Fibroblast of villous mesenchyme (primary cell): Measurements from ENCODE around the gene UPK3BL1. TPM values are rescaled to one million over a fixed set of nuclear protein-coding genes. Genes with fewer than 3 reads are reported as not detected.
"Not testable (repeated sequence)": the region's sequence is repeated elsewhere in the genome, so short reads cannot be mapped to it uniquely, and the experiment has no call there.

Source experiments
- DNase-seq: peaks from one replicate; pipeline ENCODE4 v3.0.0-alpha.2; 2010; ENCODE audit warnings: low read depth
- H3K4me3 ChIP-seq: 2 replicates; pipeline ENCODE4 v1.5.1; 2011; ENCODE audit warnings: low read depth, mild to moderate bottlenecking, low read length
- total RNA-seq: library from RNA; depleted of rRNA; stranded (reverse); fragments of >200 nt; gene quantifications from 2 replicates; pipeline ENCODE4 v1.2.3, GENCODE V29; 2012

Gene UPK3BL1, protein sequence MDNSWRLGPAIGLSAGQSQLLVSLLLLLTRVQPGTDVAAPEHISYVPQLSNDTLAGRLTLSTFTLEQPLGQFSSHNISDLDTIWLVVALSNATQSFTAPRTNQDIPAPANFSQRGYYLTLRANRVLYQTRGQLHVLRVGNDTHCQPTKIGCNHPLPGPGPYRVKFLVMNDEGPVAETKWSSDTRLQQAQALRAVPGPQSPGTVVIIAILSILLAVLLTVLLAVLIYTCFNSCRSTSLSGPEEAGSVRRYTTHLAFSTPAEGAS
- total RNA-seq, result 7.3 and 9.3 TPM in 2 replicates

DNA sequence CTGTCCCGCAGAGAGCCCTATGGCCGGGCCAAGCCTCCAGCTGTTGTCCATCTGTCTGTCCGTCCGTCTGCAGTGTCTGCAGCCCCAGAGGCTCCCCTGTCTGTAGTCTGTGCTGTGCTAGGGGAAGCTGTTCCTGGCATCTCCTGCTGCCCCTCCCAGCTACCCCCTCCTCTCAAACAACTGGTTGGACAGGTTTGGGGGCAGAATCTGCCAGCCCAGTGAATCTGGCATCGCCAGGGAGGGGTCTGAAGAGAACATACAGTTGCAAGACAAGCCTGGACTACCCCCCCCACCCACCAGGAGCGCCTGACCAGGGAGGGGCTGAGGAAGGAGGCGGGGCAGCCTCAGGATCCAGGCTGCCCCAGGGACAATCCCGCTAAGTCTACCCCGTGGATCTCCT lies at the start of gene UPK3BL1:
TSS of gene UPK3BL1 (minus strand) at position 101 of the 400 bp plus-strand sequence. CDS start at position 51, 50 bp downstream.
- not testable (repeated sequence) for DNase-seq, H3K4me3 ChIP-seq

DNA sequence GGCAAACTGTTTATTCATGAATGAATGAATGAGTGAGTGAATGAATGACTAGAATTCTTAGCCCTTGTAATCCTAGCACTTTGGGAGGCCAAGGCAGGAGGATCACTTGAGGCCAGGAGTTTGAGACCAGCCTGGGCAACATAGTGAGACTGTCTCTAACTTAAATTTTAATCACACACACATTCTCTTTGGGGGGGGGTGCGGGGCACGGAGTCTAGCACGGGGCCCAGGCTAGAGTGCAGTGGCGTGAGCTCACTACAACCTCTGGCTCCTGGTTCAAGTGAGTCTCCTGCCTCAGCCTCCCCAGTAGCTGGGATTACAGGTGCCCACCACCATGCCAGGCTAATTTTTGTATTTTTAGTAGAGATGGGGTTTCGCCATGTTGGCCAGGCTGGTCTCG lies 48.0 kb upstream of the UPK3BL1 start:
- H3K4me3 ChIP-seq, DNase-seq: not testable (repeated sequence)

DNA sequence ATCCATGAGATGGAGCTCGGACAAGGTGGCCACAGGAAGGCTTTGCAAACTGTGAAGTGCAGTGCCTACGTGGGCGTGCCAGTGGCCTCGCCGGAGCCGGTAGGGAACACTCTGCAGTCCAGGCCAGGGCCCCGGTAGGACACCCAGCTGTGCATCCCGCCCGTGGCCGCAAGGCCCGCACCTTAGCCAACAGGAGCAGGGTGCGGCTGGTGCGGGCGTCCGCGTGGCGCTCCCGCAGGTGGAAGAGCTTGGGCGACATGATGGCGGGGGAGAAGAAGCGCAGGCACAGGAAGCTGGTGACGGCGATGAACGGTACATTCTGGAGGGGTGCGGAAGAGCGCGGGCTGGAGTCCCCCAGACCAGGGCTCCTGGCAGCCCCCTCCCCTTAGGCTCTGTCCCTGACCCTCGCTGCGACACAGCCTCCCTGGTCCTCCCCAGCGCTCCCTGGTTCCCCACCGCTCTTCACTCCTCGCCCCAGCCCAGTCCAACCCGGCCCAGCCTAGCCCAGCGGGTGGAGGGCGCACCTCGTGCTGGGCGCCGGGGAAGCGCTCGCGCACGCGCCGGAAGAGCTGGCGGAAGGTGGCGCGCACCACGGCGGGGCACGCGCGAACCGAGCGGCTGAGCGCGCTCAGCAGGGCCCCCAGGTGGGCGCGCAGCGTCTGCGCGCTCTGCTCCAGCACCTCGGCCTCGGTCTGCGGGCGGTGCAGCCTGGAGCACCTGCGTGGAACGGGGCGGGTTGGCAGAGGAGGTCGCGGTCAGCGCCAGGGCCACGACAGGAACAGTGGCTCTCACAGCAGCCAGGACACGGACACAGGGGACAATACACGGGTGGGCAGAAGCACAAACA lies 47.1 kb upstream of the UPK3BL1 start:
- DNase-seq, H3K4me3 ChIP-seq: not testable (repeated sequence)

- H3K4me3 ChIP-seq, DNase-seq: not testable (repeated sequence)
Observed at GRCh38 chr7:102688299-102689036, 45.9 kb upstream of the UPK3BL1 start.

GRCh38 chr7:102682560-102682959 lies 40.0 kb upstream of the UPK3BL1 start:
- not testable (repeated sequence) for DNase-seq, H3K4me3 ChIP-seq

- H3K4me3 ChIP-seq, DNase-seq: not testable (repeated sequence)
Observed at GRCh38 chr7:102680780-102681179, 38.2 kb upstream of the UPK3BL1 start.

DNA sequence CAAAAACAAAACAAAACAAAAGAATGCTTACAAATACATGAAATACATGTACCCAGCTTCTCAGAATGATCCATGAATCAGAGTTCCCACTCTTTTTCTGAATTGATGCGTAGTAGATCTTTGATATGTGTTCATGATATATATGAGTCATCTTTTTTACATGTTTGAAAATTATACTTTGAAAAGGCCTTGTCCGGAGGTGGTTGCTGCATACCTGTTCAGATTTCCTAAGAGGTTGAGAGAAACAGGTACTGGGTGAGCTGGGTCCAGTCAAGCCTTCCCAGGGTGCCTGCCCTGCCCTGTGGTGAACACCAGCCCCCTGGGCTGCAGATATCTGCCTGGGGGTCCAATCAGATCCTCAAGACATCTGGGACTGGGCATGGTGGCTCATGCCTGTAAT lies 33.0 kb upstream of the UPK3BL1 start:
- DNase-seq, H3K4me3 ChIP-seq: not testable (repeated sequence)

- DNase-seq, H3K4me3 ChIP-seq: not testable (repeated sequence)
Observed at GRCh38 chr7:102673447-102674067, 31.0 kb upstream of the UPK3BL1 start.

GRCh38 chr7:102671956-102672307 lies 29.3 kb upstream of the UPK3BL1 start:
- not testable (repeated sequence) for H3K4me3 ChIP-seq, DNase-seq

GRCh38 chr7:102671166-102671955 lies 28.8 kb upstream of the UPK3BL1 start, which contains the start of gene POLR2J2:
TSS of gene POLR2J2 (minus strand) at chr7:102671663. CDS start at chr7:102671601, 62 bp downstream.
- peak; percentile 37 for DNase-seq
- peak within 1 kb of the TSS; percentile 33 for H3K4me3 ChIP-seq

DNA sequence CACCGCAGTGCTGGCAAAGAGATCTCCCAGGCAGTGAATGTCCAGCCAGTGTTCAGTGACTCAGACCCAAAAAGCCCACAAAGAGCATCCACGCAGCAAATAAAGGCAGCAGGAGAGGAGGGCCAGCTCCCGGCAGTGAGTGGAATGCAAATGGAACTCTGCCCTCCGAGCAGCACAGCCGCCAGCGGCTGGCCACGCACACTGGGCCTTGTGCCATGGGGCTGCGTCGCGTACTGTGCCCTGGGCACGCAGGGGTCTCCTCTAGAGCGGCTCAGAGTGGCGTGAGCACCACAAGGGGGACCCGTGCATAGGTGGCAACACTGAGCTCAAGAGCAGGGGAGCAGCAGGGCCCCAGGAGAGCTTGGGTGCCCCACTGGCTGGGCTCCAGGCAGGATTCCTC lies 24.9 kb upstream of the UPK3BL1 start:
- DNase-seq, H3K4me3 ChIP-seq: not testable (repeated sequence)

DNA sequence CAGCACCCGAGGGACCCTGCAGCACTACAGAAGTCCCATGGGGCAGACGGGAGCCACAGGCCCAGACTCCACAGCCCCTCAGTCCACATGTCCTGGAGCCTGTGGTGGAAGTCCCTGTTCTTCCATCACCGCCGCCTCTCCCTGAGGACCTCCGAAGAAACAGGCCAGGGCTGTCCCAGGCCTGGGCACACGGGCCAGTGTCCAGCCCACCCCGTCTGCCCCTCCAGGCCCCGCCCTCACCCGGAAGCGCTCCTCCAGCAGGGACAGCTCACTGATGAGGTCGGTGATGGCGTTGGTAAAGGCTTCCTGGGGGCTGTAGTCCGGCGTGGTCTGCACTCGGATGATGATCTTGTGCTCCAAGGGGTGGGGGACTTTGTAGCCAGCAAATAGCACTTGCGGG lies 24.3 kb upstream of the UPK3BL1 start:
- not testable (repeated sequence) for H3K4me3 ChIP-seq

GRCh38 chr7:102664765-102665164 lies 22.2 kb upstream of the UPK3BL1 start:
- H3K4me3 ChIP-seq, DNase-seq: not testable (repeated sequence)

More for the DNA sequence above, 24.3 kb upstream of the UPK3BL1 start:
- DNase-seq, result not testable (repeated sequence)

DNA sequence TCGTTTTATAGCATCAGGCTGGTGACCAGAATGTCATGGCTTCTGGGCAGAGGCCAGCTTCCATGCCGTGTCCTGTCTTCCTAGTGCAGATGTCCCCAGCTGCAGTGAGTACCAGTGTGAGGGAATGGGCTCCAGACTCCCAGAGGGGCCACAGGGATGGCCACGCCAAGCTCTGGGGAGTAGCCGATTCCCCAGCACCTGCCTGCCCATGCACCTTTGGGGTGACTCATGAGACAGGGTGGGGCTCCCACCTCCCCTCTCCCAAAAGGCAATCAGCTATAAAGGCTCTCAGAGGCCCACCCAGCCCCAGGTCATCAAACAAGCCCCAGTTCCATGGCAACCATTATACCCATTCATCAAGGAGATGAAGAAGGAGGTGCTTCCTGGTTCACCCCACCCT lies 7.3 kb upstream of the UPK3BL1 start, which contains the start of gene SPDYE2B:
TSS of gene SPDYE2B (plus strand) at position 396 of the 400 bp plus-strand sequence. CDS start 2,030 bp downstream, outside the sequence.
- not testable (repeated sequence) for H3K4me3 ChIP-seq, DNase-seq

DNA sequence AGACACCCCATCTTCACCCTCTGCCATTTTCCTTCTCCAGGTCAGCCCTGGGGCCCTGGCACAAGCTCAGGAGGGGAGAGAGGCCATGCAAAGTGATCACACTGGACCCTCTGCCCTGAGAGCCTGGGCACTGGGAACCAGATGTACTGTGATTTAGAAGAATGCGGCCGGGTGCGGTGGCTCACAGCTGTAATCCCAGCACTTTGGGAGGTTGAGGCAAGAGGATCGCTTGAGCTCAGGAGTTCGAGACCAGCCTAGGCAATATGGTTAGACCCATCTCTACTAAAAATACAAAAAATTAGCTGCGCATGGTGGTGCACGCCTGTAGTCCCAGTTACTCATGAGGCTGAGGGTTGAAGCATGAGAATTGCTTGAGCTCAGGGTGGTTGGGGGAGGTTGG lies 5.2 kb upstream of the UPK3BL1 start:
- not testable (repeated sequence) for DNase-seq, H3K4me3 ChIP-seq

DNA sequence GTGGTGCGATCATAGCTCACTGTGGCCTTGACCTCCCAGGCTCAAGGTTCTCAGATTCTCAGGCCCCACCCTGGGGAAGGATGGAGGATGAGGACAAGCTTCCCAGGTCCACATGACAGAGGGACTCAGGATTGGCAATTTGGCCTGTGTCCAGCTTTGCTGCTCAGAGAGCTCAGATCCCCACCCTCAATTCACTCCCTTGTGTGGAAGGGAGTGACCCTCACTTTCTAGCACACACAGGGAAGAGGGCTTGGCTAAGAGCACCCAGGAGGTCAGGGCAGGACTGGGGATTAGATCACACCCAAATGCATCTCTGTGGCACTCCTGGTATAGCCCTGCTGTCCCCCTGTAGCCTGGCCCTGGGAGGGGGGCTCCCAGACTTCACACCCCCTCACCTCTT lies 813 bp upstream of the UPK3BL1 start:
- DNase-seq, H3K4me3 ChIP-seq: not testable (repeated sequence)

DNA sequence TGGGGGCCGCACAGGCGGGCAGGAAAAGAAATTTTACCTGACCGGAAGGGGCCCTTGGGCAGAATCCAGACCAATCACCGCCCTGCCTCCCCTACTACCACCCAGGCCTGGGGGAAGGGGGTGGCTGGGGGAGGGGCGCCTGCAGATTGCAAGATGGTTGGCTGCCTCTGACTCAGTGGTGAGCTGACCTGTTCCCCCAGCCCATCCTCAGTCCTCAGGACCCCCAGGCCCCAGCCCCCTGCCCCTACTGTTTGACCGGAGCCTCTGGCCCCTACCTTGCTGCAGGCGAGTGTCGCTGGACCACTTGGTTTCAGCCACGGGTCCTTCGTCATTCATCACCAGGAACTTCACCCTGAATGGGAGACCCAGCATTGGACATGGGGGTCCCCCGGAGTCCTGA lies 3.7 kb downstream of the UPK3BL1 start:
- not testable (repeated sequence) for DNase-seq, H3K4me3 ChIP-seq

DNA sequence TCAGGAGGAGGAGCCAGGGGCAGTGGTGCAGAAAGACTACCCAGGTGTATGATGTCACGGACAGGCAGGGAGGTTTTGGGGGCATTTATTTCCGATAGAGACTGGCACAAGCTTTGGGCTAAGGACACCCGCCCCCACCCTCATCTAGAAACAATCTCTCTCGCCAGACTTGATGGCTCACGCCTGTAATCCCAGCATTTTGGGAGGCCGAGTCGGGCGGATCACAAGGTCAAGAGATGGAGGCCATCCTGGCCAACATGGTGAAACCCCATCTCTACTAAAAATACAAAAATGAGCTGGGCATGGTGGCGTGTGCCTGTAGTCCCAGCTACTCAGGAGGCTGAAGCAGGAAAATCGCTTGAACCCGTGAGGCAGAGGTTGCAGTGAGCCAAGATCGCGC lies 5.6 kb downstream of the UPK3BL1 start:
- not testable (repeated sequence) for H3K4me3 ChIP-seq, DNase-seq
